ENCODE data around the gene RRP8. TPM values are rescaled to one million over a fixed set of nuclear protein-coding genes. Genes with fewer than 3 reads are reported as not detected.

The RRP8 gene
- total RNA-seq, 2 experiments from 2014 or later: 23.0 to 27.1 TPM

- no peaks in the 10 kb centered on the region for H3K4me1 Mint-ChIP-seq
- H3K9me3 Mint-ChIP-seq: peaks cover 30% of the 10 kb centered on the region
- ChIA-PET POLR2A (no interaction called here), CTCF (interaction anchor here (1.6 kb wide), 1 partner anchor 11 kb away, joined by 4 read pairs; no protein-coding TSS in a partner anchor)
- no peak overlapping the region for H3K27ac Mint-ChIP-seq
- peaks cover 35% of the 10 kb centered on the region for H3K36me3 Mint-ChIP-seq (ENCODE audit: low read depth)
- no peak overlapping the region for H3K4me3 Mint-ChIP-seq
- no peaks in the 10 kb centered on the region for H3K27me3 Mint-ChIP-seq
- DNase-seq: no peak
Measured at GRCh38 chr11:6583584-6583983, 19.8 kb downstream of the RRP8 start.

GRCh38 chr11:6579681-6580080, 23.7 kb downstream of the RRP8 start:
- Mint-ChIP-seq H3K36me3 (ENCODE audit: low read depth) (peaks cover 25% of the 10 kb centered on the region), H3K4me3 (no peak overlapping the region), H3K4me1 (peaks cover 7% of the 10 kb centered on the region), H3K9me3 (peaks cover 24% of the 10 kb centered on the region), H3K27ac (no peak overlapping the region), H3K27me3 (no peaks in the 10 kb centered on the region)
- DNase-seq: no peak
- POLR2A ChIA-PET: no interaction called here
- CTCF ChIA-PET: interaction anchor here (0.8 to 1.6 kb wide), 4 partner anchors 8 to 104 kb away, joined by 3 to 4 read pairs (median 3); partner anchors contain the start of gene MRPL17

GRCh38 chr11:6578134-6578533, 25.3 kb downstream of the RRP8 start:
- ChIA-PET CTCF (interaction anchor here (1.1 kb wide), 1 partner anchor 15 kb away, joined by 3 read pairs; no protein-coding TSS in a partner anchor), POLR2A (interaction anchor here (0.6 kb wide), 1 partner anchor 25 kb away, joined by 3 read pairs; no protein-coding TSS in a partner anchor)
- peaks cover 7% of the 10 kb centered on the region for H3K4me1 Mint-ChIP-seq
- no peaks in the 10 kb centered on the region for H3K27me3 Mint-ChIP-seq
- H3K9me3 Mint-ChIP-seq: peaks cover 10% of the 10 kb centered on the region
- H3K27ac Mint-ChIP-seq: no peak overlapping the region
- H3K4me3 Mint-ChIP-seq: no peak overlapping the region
- H3K36me3 Mint-ChIP-seq (ENCODE audit: low read depth): peaks cover 11% of the 10 kb centered on the region
- DNase-seq: no peak

GRCh38 chr11:6576471-6577373, 26.7 kb downstream of the RRP8 start:
- no peak for DNase-seq
- ChIA-PET CTCF (interaction anchor here (1.1 kb wide), 1 partner anchor 13 kb away, joined by 3 read pairs; no protein-coding TSS in a partner anchor), POLR2A (no interaction called here)
- no peaks in the 10 kb centered on the region for H3K9me3 Mint-ChIP-seq
- H3K4me1 Mint-ChIP-seq: peaks cover 7% of the 10 kb centered on the region
- no peak overlapping the region for H3K4me3 Mint-ChIP-seq
- no peak overlapping the region for H3K27ac Mint-ChIP-seq
- no peaks in the 10 kb centered on the region for H3K27me3 Mint-ChIP-seq
- peaks cover 5% of the 10 kb centered on the region for H3K36me3 Mint-ChIP-seq (ENCODE audit: low read depth)

GRCh38 chr11:6574816-6575715, 28.4 kb downstream of the RRP8 start:
- peaks cover 5% of the 10 kb centered on the region for H3K36me3 Mint-ChIP-seq (ENCODE audit: low read depth)
- H3K4me3 Mint-ChIP-seq: no peak overlapping the region
- ChIA-PET CTCF (interaction anchor here (1.1 to 1.2 kb wide), 2 partner anchors 11 to 12 kb away, joined by 3 read pairs; no protein-coding TSS in a partner anchor), POLR2A (no interaction called here)
- no peaks in the 10 kb centered on the region for H3K27me3 Mint-ChIP-seq
- no peaks in the 10 kb centered on the region for H3K9me3 Mint-ChIP-seq
- no peak for DNase-seq
- H3K4me1 Mint-ChIP-seq: peaks cover 7% of the 10 kb centered on the region
- H3K27ac Mint-ChIP-seq: no peak overlapping the region

- no peaks in the 10 kb centered on the region for H3K9me3 Mint-ChIP-seq
- H3K36me3 Mint-ChIP-seq (ENCODE audit: low read depth): peaks cover 6% of the 10 kb centered on the region
- no peak overlapping the region for H3K27ac Mint-ChIP-seq
- no peaks in the 10 kb centered on the region for H3K27me3 Mint-ChIP-seq
- CTCF ChIA-PET: interaction anchor here (1.1 kb wide), 1 partner anchor 8 kb away, joined by 3 read pairs; no protein-coding TSS in a partner anchor
- peaks cover 7% of the 10 kb centered on the region for H3K4me1 Mint-ChIP-seq
- H3K4me3 Mint-ChIP-seq: no peak overlapping the region
- POLR2A ChIA-PET: no interaction called here
- no peak for DNase-seq
Measured at GRCh38 chr11:6572215-6572614, 31.2 kb downstream of the RRP8 start.

GRCh38 chr11:6571434-6572008, 31.9 kb downstream of the RRP8 start:
- no peaks in the 10 kb centered on the region for H3K9me3 Mint-ChIP-seq
- H3K36me3 Mint-ChIP-seq (ENCODE audit: low read depth): peaks cover 6% of the 10 kb centered on the region
- CTCF ChIA-PET: interaction anchor here (0.6 to 1.1 kb wide), 2 partner anchors 8 to 96 kb away, joined by 3 read pairs; no protein-coding TSS in a partner anchor
- H3K4me3 Mint-ChIP-seq: no peak overlapping the region
- H3K4me1 Mint-ChIP-seq: peaks cover 6% of the 10 kb centered on the region
- H3K27me3 Mint-ChIP-seq: no peaks in the 10 kb centered on the region
- no peak for DNase-seq
- POLR2A ChIA-PET: no interaction called here
- no peak overlapping the region for H3K27ac Mint-ChIP-seq

GRCh38 chr11:6570691-6571427, 32.6 kb downstream of the RRP8 start:
- POLR2A ChIA-PET: no interaction called here

GRCh38 chr11:6569706-6570105, 33.7 kb downstream of the RRP8 start:
- CTCF ChIA-PET: interaction anchor here (1.1 to 1.2 kb wide), 2 partner anchors 17 to 21 kb away, joined by 3 to 4 read pairs; no protein-coding TSS in a partner anchor
- no peaks in the 10 kb centered on the region for H3K9me3 Mint-ChIP-seq
- no peak for DNase-seq
- peaks cover 6% of the 10 kb centered on the region for H3K36me3 Mint-ChIP-seq (ENCODE audit: low read depth)
- no peak overlapping the region for H3K4me3 Mint-ChIP-seq
- peaks cover 1% of the 10 kb centered on the region for H3K4me1 Mint-ChIP-seq
- no peak overlapping the region for H3K27ac Mint-ChIP-seq
- H3K27me3 Mint-ChIP-seq: no peaks in the 10 kb centered on the region
- POLR2A ChIA-PET: no interaction called here

More at GRCh38 chr11:6570691-6571427, 32.6 kb downstream of the RRP8 start:
- peaks cover 6% of the 10 kb centered on the region for H3K36me3 Mint-ChIP-seq (ENCODE audit: low read depth)
- H3K27me3 Mint-ChIP-seq: no peaks in the 10 kb centered on the region
- H3K4me3 Mint-ChIP-seq: no peak overlapping the region
- no peak for DNase-seq
- H3K9me3 Mint-ChIP-seq: no peaks in the 10 kb centered on the region
- no peak overlapping the region for H3K27ac Mint-ChIP-seq
- CTCF ChIA-PET: interaction anchor here (0.6 to 1.2 kb wide), 3 partner anchors 9 to 97 kb away, joined by 3 read pairs; no protein-coding TSS in a partner anchor
- peaks cover 5% of the 10 kb centered on the region for H3K4me1 Mint-ChIP-seq

- ChIA-PET CTCF (interaction anchor here (1.4 kb wide), 1 partner anchor 12 kb away, joined by 3 read pairs; no protein-coding TSS in a partner anchor), POLR2A (no interaction called here)
- Mint-ChIP-seq H3K27ac (no peak overlapping the region), H3K36me3 (ENCODE audit: low read depth) (peaks cover 6% of the 10 kb centered on the region), H3K27me3 (no peaks in the 10 kb centered on the region), H3K9me3 (no peaks in the 10 kb centered on the region), H3K4me1 (peaks cover 1% of the 10 kb centered on the region), H3K4me3 (no peak overlapping the region)
- DNase-seq: no peak
Measured at GRCh38 chr11:6568191-6568918, 35.1 kb downstream of the RRP8 start.

- Mint-ChIP-seq H3K4me1 (peaks cover 1% of the 10 kb centered on the region), H3K27ac (no peak overlapping the region), H3K4me3 (no peak overlapping the region), H3K27me3 (no peaks in the 10 kb centered on the region), H3K9me3 (no peaks in the 10 kb centered on the region), H3K36me3 (ENCODE audit: low read depth) (peaks cover 3% of the 10 kb centered on the region)
- ChIA-PET POLR2A (no interaction called here), CTCF (no interaction called here)
- no peak for DNase-seq
Measured at GRCh38 chr11:6567371-6567745, 36.1 kb downstream of the RRP8 start.
